Hematopoietic multipotent progenitor cell treated with erythropoietin and hydrocortisone succinate and interleukin-3 and kit ligand, for 4 days (in vitro differentiated cells): Measurements from ENCODE around the gene NCAM1.

Source experiments
- DNase-seq: peaks from one replicate; pipeline ENCODE4 v3.0.0-alpha.2; 2015

NCAM1 gene

GRCh38 chr11:112968941-112969713, 7.9 kb downstream of the NCAM1 start:
- DNase-seq, result no peak

DNA sequence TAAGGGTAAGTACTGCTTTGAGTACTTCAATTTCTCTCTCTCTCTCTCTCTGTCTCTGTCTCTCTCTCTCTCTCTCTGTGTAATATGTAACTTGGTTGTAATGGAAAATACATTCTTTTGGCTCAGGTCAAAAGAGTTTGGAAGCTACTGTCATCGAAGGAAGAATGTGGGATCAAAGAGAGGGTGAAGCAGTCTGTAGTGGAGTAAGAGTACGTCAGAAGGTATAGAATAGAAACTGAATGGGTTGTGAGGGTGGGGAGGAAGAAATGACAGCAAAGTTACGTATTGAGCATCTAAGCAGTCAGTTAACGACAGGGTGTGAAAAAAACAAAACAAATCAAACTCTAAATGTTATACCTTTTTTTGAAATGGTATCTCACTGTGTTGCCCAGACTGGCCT, 10.0 kb downstream of the NCAM1 start:
- DNase-seq, result no peak

- no peak for DNase-seq
Observed at GRCh38 chr11:112971827-112972226, 10.6 kb downstream of the NCAM1 start.

DNA sequence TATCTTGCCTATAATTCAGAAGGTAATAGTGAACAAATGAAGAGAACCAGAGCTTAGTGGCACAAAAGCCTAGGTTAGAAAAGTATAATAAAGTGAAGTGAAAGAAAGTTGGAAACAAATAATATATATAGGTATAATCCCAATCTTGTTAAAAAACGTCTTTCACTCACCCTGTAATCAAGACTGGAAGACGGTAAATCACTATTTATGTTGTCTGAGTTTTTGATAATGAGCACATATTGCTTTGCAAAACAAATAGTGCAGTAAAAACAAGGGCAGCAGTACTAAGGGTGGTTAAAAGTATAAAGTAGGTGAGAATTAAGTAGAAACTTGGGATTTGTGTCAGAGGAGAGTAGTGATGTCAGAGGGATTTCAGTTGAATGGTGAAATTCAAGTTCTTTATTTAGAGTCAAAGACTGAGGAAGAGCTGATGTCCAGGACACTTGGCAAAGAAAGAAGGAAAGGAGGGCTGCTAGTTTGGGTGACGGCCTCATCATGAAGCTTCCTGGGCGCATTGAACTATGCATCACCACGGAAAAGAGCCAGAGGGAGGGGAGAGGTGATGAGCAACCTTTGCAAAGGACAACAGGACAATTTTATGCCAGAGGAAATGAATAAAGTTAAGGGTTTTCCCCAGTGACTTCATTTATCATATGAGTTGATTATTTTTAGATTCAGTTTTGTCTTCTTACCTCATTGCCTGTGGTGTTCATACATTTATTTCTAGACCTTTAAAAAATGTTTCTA, 11.4 kb downstream of the NCAM1 start:
- DNase-seq, result no peak

DNA sequence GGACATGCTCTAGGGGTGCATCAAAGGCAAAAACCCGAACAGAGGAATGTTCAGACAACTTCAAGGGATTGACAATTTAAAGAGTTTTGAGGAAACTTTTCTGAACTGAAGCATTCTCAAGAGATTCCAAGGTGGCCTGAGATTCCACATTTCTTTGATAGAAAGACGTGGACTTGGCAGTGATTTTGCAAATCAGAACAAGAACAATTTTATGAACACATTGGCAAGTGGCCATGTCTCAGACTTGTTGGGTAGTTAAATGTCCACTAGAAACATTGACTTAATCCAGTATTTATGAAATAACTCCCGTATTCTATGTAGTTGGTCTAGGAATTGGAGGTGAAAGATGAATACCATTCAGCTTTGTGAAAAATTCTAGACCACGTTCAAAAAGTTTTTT, 13.8 kb downstream of the NCAM1 start:
- no peak for DNase-seq

- DNase-seq, result no peak
Observed at GRCh38 chr11:112975493-112975892, 14.3 kb downstream of the NCAM1 start.

DNA sequence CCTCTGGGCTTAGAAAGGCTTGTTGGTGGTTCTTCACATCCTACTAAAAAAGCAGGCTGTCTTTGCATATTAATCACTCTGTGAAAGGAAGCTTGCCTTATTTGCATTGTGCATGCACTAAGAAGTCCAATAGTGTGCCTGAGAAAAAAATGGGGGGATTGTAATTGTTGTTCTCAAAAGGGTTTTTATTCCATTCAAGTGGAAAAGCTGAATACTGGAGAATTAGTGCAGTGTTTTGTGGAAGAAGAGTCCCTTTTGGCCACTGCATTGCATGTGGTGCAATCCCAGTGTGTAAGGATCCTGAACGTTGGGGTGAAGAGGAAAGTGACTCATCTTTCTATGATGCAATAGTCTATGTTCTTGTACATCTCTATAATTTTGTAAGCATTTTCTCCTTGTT, 16.5 kb downstream of the NCAM1 start:
- peak; percentile 55 for DNase-seq

DNA sequence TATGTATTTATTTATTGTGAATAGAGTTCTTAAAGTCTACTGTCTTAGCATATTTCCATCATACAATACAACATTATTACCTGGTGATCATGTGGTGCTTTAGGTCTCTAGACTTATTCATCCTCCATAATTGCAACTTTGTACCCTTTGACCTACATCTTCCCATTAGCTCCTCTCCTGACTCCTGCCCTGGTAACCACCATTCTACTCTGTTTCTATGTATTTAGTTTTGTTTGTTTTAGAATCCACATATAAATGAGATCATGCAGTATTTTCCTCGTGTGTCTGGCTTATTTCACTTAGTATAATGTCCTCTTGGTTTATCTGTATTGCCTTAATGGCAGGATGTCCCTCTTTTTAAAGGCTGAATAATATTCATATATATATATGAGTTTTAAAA, 22.7 kb downstream of the NCAM1 start:
- DNase-seq, result no peak

DNA sequence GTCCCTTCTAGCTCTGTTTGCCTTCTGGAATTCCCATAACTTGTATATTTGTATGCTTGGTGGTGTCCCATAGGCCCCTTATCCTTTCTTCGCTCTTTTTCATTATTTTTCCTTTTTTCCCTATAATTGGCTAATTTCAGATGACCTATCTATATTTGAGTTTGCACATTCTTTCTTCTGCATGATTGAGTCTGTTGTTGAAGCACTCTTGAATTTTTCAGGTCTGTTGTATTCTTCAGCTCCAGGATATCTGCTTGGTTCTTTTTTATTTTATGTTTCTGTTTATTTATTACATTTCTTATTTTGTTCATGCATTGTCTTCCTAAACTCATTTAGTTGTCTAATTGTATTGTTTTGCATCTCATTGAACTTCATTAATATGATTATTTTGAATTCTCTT, 28.0 kb downstream of the NCAM1 start:
- DNase-seq, result no peak

DNA sequence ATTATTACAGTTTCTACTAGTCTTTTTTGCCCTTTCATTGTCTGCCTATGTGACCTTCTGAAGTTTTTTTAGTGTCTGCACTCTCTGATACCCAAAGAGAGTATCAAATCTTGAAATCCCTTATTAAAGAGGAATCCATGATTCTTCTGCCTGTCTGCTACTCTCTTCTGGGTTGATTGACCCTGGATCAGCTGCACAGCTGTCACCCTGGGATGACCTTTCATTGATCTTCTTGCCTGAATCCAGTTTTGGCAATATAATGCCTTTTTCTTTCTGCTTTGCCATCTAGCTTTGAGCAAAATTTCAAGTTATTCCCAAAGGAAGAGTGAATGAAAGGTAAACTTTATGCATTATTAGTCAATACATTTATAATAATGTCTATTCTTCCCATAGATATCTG, 32.6 kb downstream of the NCAM1 start:
- DNase-seq, result no peak

GRCh38 chr11:112995423-112996090, 34.3 kb downstream of the NCAM1 start:
- no peak for DNase-seq

- DNase-seq, result no peak
Observed at GRCh38 chr11:112996994-112997393, 35.8 kb downstream of the NCAM1 start.

- no peak for DNase-seq
Observed at GRCh38 chr11:112997857-112998466, 36.7 kb downstream of the NCAM1 start.

- DNase-seq, result no peak
Observed at GRCh38 chr11:112999520-112999919, 38.3 kb downstream of the NCAM1 start.

DNA sequence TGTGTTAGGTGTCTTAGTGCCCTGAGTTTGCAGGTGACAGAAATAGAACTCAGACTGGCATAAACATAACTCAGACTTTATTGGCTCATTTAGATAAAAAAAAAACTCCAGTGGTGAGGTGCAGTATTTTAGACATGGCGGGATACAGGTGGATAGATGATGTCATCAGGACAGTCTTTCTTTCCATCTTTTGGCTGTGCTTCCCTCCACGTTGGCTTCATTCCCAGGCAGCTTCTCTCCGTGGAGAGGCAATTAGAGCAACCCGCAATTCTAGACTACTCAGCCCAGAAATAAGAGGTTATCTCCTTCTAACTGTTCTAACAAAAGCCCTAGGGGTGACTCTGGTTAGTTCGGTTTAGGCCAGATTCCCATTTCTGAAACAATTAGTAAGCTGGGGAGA, 40.5 kb downstream of the NCAM1 start:
- DNase-seq, result no peak

GRCh38 chr11:113006896-113007445, 45.8 kb downstream of the NCAM1 start:
- DNase-seq, result no peak

GRCh38 chr11:113014262-113015097, 53.3 kb downstream of the NCAM1 start:
- DNase-seq, result no peak

- DNase-seq, result no peak
Observed at GRCh38 chr11:113015098-113015455, 53.9 kb downstream of the NCAM1 start.

- DNase-seq, result no peak
Observed at GRCh38 chr11:113016905-113017304, 55.7 kb downstream of the NCAM1 start.

- no peak for DNase-seq
Observed at GRCh38 chr11:113018913-113019312, 57.7 kb downstream of the NCAM1 start.

DNA sequence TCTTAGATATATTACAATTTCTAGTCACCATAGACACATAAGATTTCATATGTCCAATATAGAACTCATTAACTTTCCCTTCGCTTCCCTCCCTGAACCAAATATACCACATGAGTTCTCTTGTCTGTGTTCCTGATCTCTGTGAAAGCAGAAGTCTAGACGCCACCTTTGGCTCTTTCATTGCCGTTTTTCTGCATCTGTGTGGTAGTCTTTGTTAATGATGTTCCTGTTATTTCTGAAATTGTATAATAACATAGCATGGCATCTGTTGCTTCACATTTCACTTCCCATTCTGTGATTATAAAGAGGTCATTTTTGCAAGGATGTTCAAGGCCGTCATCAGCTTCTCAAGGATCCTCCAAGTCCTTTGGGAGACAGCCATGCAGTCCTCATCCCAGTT, 58.5 kb downstream of the NCAM1 start:
- no peak for DNase-seq

- no peak for DNase-seq
Observed at GRCh38 chr11:113021111-113021510, 59.9 kb downstream of the NCAM1 start.
